ENCODE data around the gene RAD51B. TPM values are rescaled to one million over a fixed set of nuclear protein-coding genes. Genes with fewer than 3 reads are reported as not detected.

The RAD51B gene
- total RNA-seq, 4 donors from 2014 or later = 14.0 to 16.4 (median 14.8) TPM

DNA sequence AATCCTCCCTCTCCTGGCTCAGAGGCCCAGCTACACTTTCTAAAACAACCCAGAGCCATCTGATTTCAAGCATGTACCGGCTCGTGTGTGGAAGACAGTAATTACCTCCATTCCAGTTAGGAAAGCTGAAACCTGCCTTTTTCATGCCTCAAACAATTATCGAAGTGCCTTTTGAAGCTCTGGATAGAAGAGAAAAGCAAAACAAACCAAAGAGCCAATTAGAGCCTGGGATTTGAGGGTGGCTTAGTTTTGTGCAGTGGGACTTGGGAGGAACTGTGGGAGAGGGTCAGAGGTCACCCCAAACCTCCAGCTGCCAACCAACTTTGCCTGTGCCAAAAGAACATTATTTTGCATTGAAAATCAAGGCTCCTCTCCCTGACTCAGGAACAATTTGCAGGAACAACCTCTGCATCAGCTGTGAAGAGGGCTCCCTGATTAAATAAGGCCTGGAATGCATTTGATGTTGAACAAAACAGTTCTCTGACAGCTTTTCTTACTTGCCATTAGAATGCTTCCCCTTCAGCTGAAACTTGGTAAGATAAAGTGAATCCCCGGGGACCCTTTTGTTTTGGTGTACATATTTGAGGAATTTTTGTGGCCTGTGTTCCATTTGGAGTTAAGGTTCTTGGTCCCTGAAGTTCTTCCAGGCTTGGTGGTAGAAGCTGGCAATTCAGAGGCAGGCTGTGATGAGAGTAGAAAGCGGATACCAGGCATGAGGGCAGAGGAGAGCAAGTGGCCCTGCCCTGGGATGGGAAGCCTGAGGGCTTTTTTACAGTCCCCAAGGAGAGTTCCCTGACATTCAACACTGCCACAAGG is 703.1 kb downstream of the RAD51B start:
- intact Hi-C loops (cut with DNase I) = no loop called here
- H3K36me3 ChIP-seq = no peaks in the 10 kb centered on the region
- H3K27ac ChIP-seq = peak overlapping the region; percentile 70 to 91 (median 77)
- DNase-seq = no peak
- TF ChIP-seq POLR2A (IDR thresholded peaks at IDR 0.05) = no peak
- TF ChIP-seq, protein P1, sequence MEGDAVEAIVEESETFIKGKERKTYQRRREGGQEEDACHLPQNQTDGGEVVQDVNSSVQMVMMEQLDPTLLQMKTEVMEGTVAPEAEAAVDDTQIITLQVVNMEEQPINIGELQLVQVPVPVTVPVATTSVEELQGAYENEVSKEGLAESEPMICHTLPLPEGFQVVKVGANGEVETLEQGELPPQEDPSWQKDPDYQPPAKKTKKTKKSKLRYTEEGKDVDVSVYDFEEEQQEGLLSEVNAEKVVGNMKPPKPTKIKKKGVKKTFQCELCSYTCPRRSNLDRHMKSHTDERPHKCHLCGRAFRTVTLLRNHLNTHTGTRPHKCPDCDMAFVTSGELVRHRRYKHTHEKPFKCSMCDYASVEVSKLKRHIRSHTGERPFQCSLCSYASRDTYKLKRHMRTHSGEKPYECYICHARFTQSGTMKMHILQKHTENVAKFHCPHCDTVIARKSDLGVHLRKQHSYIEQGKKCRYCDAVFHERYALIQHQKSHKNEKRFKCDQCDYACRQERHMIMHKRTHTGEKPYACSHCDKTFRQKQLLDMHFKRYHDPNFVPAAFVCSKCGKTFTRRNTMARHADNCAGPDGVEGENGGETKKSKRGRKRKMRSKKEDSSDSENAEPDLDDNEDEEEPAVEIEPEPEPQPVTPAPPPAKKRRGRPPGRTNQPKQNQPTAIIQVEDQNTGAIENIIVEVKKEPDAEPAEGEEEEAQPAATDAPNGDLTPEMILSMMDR (IDR thresholded peaks at IDR 0.05) = no peak
- no peaks in the 10 kb centered on the region for H3K9me3 ChIP-seq
- no peaks in the 10 kb centered on the region for H3K27me3 ChIP-seq
- peaks cover 64 to 74% of the 10 kb centered on the region in 2 donors for H3K4me1 ChIP-seq
- no peak overlapping the region for H3K4me3 ChIP-seq (replicated peaks in 1 of 3)
- WGBS, 2 donors = 56 to 64% methylated on average over 5 of the region's 5 CpGs

DNA sequence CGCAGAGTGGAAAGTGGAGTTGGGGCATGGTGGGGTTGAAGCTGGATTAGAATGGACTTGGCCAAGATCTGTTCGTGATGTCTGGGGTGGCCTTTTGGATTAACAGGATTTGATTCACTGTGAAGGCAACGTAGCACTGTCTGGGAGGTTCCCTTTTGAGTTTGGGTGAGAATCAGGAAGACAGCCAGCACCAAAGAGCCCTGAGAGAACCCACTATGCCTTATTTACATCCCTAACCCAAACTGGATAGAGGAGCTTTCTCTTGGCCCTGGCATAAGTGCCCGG is 703.7 kb downstream of the RAD51B start:
- TF ChIP-seq, protein P1 (IDR thresholded peaks at IDR 0.05) = no peak
- no peak for TF ChIP-seq POLR2A (IDR thresholded peaks at IDR 0.05)
- Histone ChIP-seq H3K9me3 (no peaks in the 10 kb centered on the region), H3K27me3 (no peaks in the 10 kb centered on the region), H3K4me1 (peaks cover 59 to 74% of the 10 kb centered on the region in 2 donors), H3K27ac (peak overlapping the region; percentile 70 to 91 (median 77)), H3K4me3 (replicated peaks in 1 of 3) (no peak overlapping the region), H3K36me3 (no peaks in the 10 kb centered on the region)
- 87 to 93% methylated on average over 4 of the region's 4 CpGs for WGBS, 2 donors
- no peak for DNase-seq
- intact Hi-C loops (cut with DNase I) = no loop called here

DNA sequence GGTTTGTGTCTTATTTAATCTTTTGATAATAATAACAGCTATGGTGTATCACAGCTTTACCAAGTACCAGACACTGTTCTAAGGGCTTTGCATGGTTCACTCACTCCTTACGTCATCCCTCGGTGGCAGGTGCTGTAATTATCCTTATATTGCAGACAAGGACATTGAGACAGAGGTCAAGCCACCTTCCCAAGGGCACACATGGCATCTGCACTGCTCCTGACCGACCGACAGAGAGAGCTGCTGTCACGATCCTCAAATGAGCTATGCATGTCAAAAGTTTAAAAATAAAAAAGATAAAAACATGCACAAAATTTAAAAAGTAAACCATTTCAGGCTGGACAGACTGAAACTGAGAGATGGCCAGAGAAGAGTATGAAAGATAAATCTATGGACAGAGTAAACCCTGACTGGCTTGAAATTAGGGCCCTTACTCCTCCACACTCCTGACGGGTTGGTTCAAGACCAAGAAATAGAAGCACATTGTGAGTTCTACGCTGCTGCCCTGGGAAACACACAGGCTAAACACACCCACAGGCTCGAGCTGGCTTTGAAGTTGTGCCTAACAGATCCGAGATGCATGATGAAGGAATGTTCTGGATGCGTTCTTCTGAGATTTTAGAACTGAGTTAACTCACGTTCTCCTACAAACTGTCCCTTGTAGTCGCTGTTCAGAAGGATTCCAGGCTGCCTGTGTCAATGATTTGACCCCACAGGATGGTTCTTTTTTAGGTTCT is 704.6 kb downstream of the RAD51B start:
- WGBS, 2 donors = 73 to 80% methylated on average over 12 of the region's 12 CpGs
- H3K4me1 ChIP-seq = peaks cover 50 to 65% of the 10 kb centered on the region in 2 donors
- no peak overlapping the region for H3K4me3 ChIP-seq (replicated peaks in 1 of 3)
- intact Hi-C loops (cut with DNase I) = no loop called here
- no peak for DNase-seq
- peak overlapping the region in 1 of 3 donors; percentile 24 for H3K27ac ChIP-seq
- H3K36me3 ChIP-seq = no peaks in the 10 kb centered on the region
- TF ChIP-seq POLR2A (IDR thresholded peaks at IDR 0.05) = no peak
- TF ChIP-seq, protein P1 (IDR thresholded peaks at IDR 0.05) = peak in 3 of 6 experiments; percentile 25 to 32 (median 29)
- H3K9me3 ChIP-seq = no peaks in the 10 kb centered on the region
- H3K27me3 ChIP-seq = no peaks in the 10 kb centered on the region

DNA sequence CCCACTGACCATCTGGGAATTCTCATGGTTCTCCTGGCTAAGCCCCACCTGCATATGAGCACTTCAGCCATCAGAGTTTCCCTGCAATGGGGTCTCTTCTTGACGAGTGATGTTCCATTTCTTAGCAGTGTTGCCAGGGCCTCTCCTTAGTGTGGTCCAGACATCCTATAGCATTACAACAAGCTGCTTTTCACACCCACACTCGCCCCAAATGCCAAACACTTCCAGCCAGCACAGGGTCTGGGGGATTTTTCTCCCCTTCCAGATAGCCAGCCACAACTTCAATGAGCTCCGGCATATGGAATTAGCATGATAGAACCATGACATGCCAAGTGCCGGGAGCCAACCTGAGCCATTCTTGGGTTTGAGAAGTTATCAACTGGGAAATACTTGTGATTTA is 705.9 kb downstream of the RAD51B start:
- Histone ChIP-seq H3K27me3 (no peaks in the 10 kb centered on the region), H3K4me3 (replicated peaks in 1 of 3) (no peak overlapping the region), H3K36me3 (no peaks in the 10 kb centered on the region), H3K27ac (no peak overlapping the region), H3K9me3 (no peaks in the 10 kb centered on the region), H3K4me1 (peaks cover 37 to 52% of the 10 kb centered on the region in 2 donors)
- no peak for DNase-seq
- 92 to 94% methylated on average over 4 of the region's 4 CpGs for WGBS, 2 donors
- TF ChIP-seq, protein P1 (IDR thresholded peaks at IDR 0.05) = no peak
- no peak for TF ChIP-seq POLR2A (IDR thresholded peaks at IDR 0.05)
- intact Hi-C loops (cut with DNase I) = no loop called here

Data from thyroid gland (tissue), 4 donors.